ENCODE measurements around the gene TNFRSF13B.
"Not testable (repeated sequence)": the region's sequence is repeated elsewhere in the genome, so short reads cannot be mapped to it uniquely, and the experiment has no call there.

GRCh38 chr17:16921451-16921850 lies 50.5 kb downstream of the TNFRSF13B start:
- TF ChIP-seq CTCF (IDR thresholded peaks at IDR 0.05); TCF12 (IDR thresholded peaks at IDR 0.05); EZH2phosphoT487 (IDR thresholded peaks at IDR 0.05; ENCODE audit: borderline replicate concordance, low read depth); RAD21 (IDR thresholded peaks at IDR 0.05; ENCODE audit: low read length); FOXM1 (IDR thresholded peaks at IDR 0.05; ENCODE audit: low read depth); USF2 (IDR thresholded peaks at IDR 0.05; ENCODE audit: borderline replicate concordance, low read depth, low read length); RXRA (IDR thresholded peaks at IDR 0.05; ENCODE audit: borderline replicate concordance, low read depth); REST (IDR thresholded peaks at IDR 0.05; ENCODE audit: low read depth, low read length); EP300 (IDR thresholded peaks at IDR 0.05; ENCODE audit: borderline replicate concordance in 1 of 2, low read depth in 1 of 2, low read length in 1 of 2); RCOR1 (IDR thresholded peaks at IDR 0.05; ENCODE audit: low read length); TAF1 (IDR thresholded peaks at IDR 0.05; ENCODE audit: borderline replicate concordance, low read depth, low read length); YY1 (IDR thresholded peaks at IDR 0.05; ENCODE audit: low read depth): not testable (repeated sequence)
